OCI-LY7 (cell line): Measurements from ENCODE around the gene NALCN. TPM values are rescaled to one million over a fixed set of nuclear protein-coding genes. Genes with fewer than 3 reads are reported as not detected.

Experiments used
- BruUV-seq: library from RNA; stranded (reverse); fragments of 400-500 nt; replicated peaks from 2 replicates; lab custom pipeline; 2021; lab: Mats Ljungman, UMichigan
- CTCF ChIA-PET: fragments of 300-600 bp; sonication (Branson Sonifier 250); formaldehyde crosslinking; loops from one replicate; lab custom pipeline; 2022; ENCODE audit warnings: antibody characterized with exemption; ENCODE audit not compliant: unreplicated experiment; lab: Charles Lee
- POLR2A ChIA-PET: fragments of 300-600 bp; sonication (Branson Sonifier 250); formaldehyde crosslinking; loops from one replicate; lab custom pipeline; 2022; ENCODE audit warnings: antibody characterized with exemption; lab: Charles Lee
- DNase-seq: peaks from one replicate; pipeline ENCODE4 v3.0.0-alpha.2; 2015; ENCODE audit warnings: low spot score
- H2AFZ ChIP-seq: fragments of 200-600 bp; sonication (generic), shearing (Covaris generic); 2 replicates; pipeline ENCODE4 v1.6.1; 2014; ENCODE audit warnings: mild to moderate bottlenecking, antibody characterized with exemption, low read length, moderate library complexity
- H3K27ac ChIP-seq: fragments of 200-600 bp; sonication (generic); 2 replicates; pipeline ENCODE4 v1.5.1; 2014; ENCODE audit warnings: mixed run types, low read depth, mild to moderate bottlenecking, moderate library complexity, low read length, inconsistent platforms; ENCODE audit not compliant: poor library complexity, severe bottlenecking
- H3K36me3 ChIP-seq: fragments of 200-600 bp; sonication (generic); 2 replicates; pipeline ENCODE4 v1.6.1; 2014; ENCODE audit warnings: mild to moderate bottlenecking, antibody characterized with exemption, low read length, moderate library complexity, mixed read lengths; ENCODE audit not compliant: insufficient read depth
- H3K4me1 ChIP-seq: fragments of 200-600 bp; sonication (generic); 2 replicates; pipeline ENCODE4 v1.5.1; 2014; ENCODE audit warnings: mild to moderate bottlenecking, low read length; ENCODE audit not compliant: insufficient read depth, poor library complexity, severe bottlenecking
- H3K4me2 ChIP-seq: fragments of 200-600 bp; sonication (generic); 2 replicates; pipeline ENCODE4 v1.6.1; 2014; ENCODE audit warnings: mild to moderate bottlenecking, low read length
- H3K4me3 ChIP-seq: fragments of 200-600 bp; sonication (generic); 2 replicates; pipeline ENCODE4 v1.5.1; 2014; ENCODE audit warnings: mild to moderate bottlenecking, low read depth, low read length; ENCODE audit not compliant: poor library complexity, severe bottlenecking
- H3K79me2 ChIP-seq: fragments of 200-600 bp; sonication (generic); 2 replicates; pipeline ENCODE4 v1.6.1; 2016; ENCODE audit warnings: low read depth, mild to moderate bottlenecking, low read length, moderate library complexity, mixed read lengths; ENCODE audit not compliant: insufficient read depth
- H3K9me2 ChIP-seq: fragments of 200-600 bp; sonication (generic); 2 replicates; pipeline ENCODE4 v1.6.1; 2016; ENCODE audit warnings: mild to moderate bottlenecking, low read length, mixed read lengths; ENCODE audit not compliant: insufficient read depth
- H3K9me3 ChIP-seq: fragments of 200-600 bp; sonication (generic); 2 replicates; pipeline ENCODE4 v1.6.1; 2014; ENCODE audit warnings: mild to moderate bottlenecking, mixed run types, low read length, mixed read lengths
- H4K20me1 ChIP-seq: fragments of 200-600 bp; sonication (generic); 2 replicates; pipeline ENCODE4 v1.6.1; 2014; ENCODE audit warnings: mild to moderate bottlenecking, antibody characterized with exemption, low read length, moderate library complexity, mixed read lengths; ENCODE audit not compliant: insufficient read depth
- EZH2phosphoT487 ChIP-seq: fragments of 200-600 bp; sonication (generic); IDR thresholded peaks from 2 replicates; pipeline ENCODE4 v1.6.1; 2018; ENCODE audit warnings: low read depth, borderline replicate concordance, mild to moderate bottlenecking, mixed run types, antibody characterized with exemption, low read length, moderate library complexity, mixed read lengths
- intact Hi-C: fragments of 100-400 bp; cut with micrococcal nuclease; formaldehyde crosslinking; loops from one replicate; pipeline ENCODE4 v1.10.0; 2022; ENCODE audit not compliant: unreplicated experiment
- total RNA-seq, 2 experiments: library from RNA; depleted of rRNA in 1 of 2; stranded (reverse); fragments of >200 nt in 1 of 2; shearing (Covaris generic) in 1 of 2; gene quantifications; 2 replicates each; pipeline ENCODE4 v1.2.3, GENCODE V29; 2014 to 2022
- TF ChIP-seq, protein P1 (sequence below): fragments of 200-600 bp; sonication (generic); conservative IDR thresholded peaks from 2 replicates; pipeline ENCODE4 v1.5.1; 2014; ENCODE audit warnings: mild to moderate bottlenecking, antibody characterized with exemption, low read length, moderate library complexity, mixed read lengths

Gene NALCN
- total RNA-seq, 2 experiments from 2014 or later = not detected

DNA sequence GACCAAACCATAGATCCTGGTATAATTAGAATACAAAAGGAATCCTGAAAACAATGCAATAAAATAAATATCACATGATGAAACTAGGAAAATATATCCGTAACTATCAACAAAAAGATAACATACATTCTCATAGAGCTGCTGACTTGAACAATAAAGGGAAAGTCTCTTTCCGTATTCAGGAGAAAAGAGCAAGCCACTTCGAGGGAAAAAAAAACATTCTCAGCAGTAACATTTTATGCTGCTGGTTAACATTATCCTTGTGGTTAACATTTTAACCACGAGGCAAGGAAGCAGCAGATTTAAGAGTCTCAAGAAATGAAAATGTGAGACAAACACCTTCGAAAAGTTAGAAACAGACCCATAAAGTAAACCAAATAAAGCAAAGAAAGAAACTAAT is 25.8 kb downstream of the NALCN start:
- Histone ChIP-seq H3K27ac (no peak overlapping the region), H3K79me2 (no peaks in the 10 kb centered on the region), H3K36me3 (no peaks in the 10 kb centered on the region), H2AFZ (no peak overlapping the region), H3K4me1 (no peaks in the 10 kb centered on the region), H3K4me2 (no peak overlapping the region), H3K9me2 (no peaks in the 10 kb centered on the region), H3K9me3 (no peaks in the 10 kb centered on the region), H3K4me3 (no peak overlapping the region), H4K20me1 (no peaks in the 10 kb centered on the region)
- POLR2A ChIA-PET = no interaction called here
- intact Hi-C loops = no loop called here
- TF ChIP-seq, protein P1, sequence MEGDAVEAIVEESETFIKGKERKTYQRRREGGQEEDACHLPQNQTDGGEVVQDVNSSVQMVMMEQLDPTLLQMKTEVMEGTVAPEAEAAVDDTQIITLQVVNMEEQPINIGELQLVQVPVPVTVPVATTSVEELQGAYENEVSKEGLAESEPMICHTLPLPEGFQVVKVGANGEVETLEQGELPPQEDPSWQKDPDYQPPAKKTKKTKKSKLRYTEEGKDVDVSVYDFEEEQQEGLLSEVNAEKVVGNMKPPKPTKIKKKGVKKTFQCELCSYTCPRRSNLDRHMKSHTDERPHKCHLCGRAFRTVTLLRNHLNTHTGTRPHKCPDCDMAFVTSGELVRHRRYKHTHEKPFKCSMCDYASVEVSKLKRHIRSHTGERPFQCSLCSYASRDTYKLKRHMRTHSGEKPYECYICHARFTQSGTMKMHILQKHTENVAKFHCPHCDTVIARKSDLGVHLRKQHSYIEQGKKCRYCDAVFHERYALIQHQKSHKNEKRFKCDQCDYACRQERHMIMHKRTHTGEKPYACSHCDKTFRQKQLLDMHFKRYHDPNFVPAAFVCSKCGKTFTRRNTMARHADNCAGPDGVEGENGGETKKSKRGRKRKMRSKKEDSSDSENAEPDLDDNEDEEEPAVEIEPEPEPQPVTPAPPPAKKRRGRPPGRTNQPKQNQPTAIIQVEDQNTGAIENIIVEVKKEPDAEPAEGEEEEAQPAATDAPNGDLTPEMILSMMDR = no peak
- TF ChIP-seq EZH2phosphoT487 = no peak
- no TSS peak for BruUV-seq
- CTCF ChIA-PET = no interaction called here
- DNase-seq = no peak

DNA sequence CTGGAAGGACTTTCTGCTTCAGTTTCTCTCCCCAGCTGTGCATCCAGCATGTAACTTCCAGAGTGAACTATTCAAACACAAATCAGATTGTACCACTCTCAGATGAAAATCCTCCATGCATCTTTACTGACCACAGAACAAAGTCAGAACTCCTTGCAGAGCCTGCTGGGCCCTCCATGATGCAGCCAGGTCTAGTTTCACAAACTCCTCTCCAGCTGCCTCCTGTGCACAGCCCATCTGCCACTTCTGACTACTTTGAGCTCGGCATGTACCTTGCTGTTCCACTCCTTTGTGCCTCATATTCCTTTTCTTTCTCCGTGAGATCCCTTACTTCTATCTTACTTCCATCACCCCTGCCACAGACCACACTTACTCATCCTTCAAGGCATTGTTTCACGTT is 31.4 kb downstream of the NALCN start:
- no peaks in the 10 kb centered on the region for H4K20me1 ChIP-seq
- ChIA-PET POLR2A (no interaction called here), CTCF (no interaction called here)
- H3K9me2 ChIP-seq = no peaks in the 10 kb centered on the region
- no peaks in the 10 kb centered on the region for H3K9me3 ChIP-seq
- H3K36me3 ChIP-seq = no peaks in the 10 kb centered on the region
- H3K79me2 ChIP-seq = no peaks in the 10 kb centered on the region
- intact Hi-C loops = no loop called here
- no peak for DNase-seq
- TF ChIP-seq, protein P1 = no peak
- TF ChIP-seq EZH2phosphoT487 = no peak
- no peak overlapping the region for H2AFZ ChIP-seq
- no peak overlapping the region for H3K27ac ChIP-seq
- no peak overlapping the region for H3K4me3 ChIP-seq
- H3K4me2 ChIP-seq = no peak overlapping the region
- BruUV-seq = no TSS peak
- no peaks in the 10 kb centered on the region for H3K4me1 ChIP-seq

DNA sequence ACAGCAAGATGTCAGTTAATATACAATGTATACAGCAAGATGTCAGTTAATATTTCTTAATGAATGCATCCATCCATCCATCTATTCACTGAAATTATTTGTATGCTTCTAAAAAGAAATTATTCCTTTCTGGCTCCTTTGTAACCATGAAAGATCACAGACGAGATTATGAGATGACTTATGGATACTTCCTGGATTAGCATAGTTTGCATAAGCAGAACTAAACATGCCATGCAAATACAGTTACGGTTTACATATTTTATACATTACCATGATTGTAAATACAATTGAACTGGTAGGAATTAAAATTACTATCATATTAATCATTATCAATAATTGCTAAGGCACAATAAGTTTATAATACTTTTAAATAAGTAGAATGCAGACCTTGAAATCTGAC is 32.7 kb downstream of the NALCN start:
- no peaks in the 10 kb centered on the region for H3K36me3 ChIP-seq
- no peaks in the 10 kb centered on the region for H4K20me1 ChIP-seq
- POLR2A ChIA-PET = no interaction called here
- no peaks in the 10 kb centered on the region for H3K4me1 ChIP-seq
- DNase-seq = no peak
- CTCF ChIA-PET = no interaction called here
- intact Hi-C loops = no loop called here
- no peak overlapping the region for H3K27ac ChIP-seq
- no peaks in the 10 kb centered on the region for H3K9me2 ChIP-seq
- no TSS peak for BruUV-seq
- H3K4me3 ChIP-seq = no peak overlapping the region
- H3K79me2 ChIP-seq = no peaks in the 10 kb centered on the region
- no peak overlapping the region for H3K4me2 ChIP-seq
- no peak overlapping the region for H2AFZ ChIP-seq
- TF ChIP-seq, protein P1 = no peak
- no peak for TF ChIP-seq EZH2phosphoT487
- H3K9me3 ChIP-seq = no peaks in the 10 kb centered on the region
